Nephron progenitor cell (in vitro differentiated cells): ENCODE measurements around the gene INS.
A peak's percentile ranks its signal among the peaks of the same experiment; 100 is the strongest.

ENCODE experiments used
- DNase-seq: peaks from one replicate; pipeline ENCODE4 v3.0.0; 2021
- H3K27ac Mint-ChIP-seq: 2 replicates; pipeline ENCODE4 v1.8.0; 2021; ENCODE audit warnings: mild to moderate bottlenecking, moderate library complexity, mixed read lengths
- H3K27me3 Mint-ChIP-seq: 2 replicates; pipeline ENCODE4 v1.8.0; 2021; ENCODE audit warnings: mild to moderate bottlenecking, low read depth, mixed read lengths; ENCODE audit not compliant: poor library complexity
- H3K36me3 Mint-ChIP-seq: 2 replicates; pipeline ENCODE4 v1.8.0; 2021; ENCODE audit warnings: low read depth, mixed read lengths
- H3K4me1 Mint-ChIP-seq: 2 replicates; pipeline ENCODE4 v1.8.0; 2021; ENCODE audit warnings: mixed read lengths
- H3K4me3 Mint-ChIP-seq: 2 replicates; pipeline ENCODE4 v1.8.0; 2021; ENCODE audit warnings: mild to moderate bottlenecking, moderate library complexity, mixed read lengths
- H3K9me3 Mint-ChIP-seq: 2 replicates; pipeline ENCODE4 v1.8.0; 2021; ENCODE audit warnings: mild to moderate bottlenecking, moderate library complexity, mixed read lengths
- CTCF ChIP-seq: fragments of 200-600 bp; sonication (generic); IDR thresholded peaks from 2 replicates; pipeline ENCODE4 v1.5.0; 2021; ENCODE audit warnings: antibody characterized with exemption

INS gene

GRCh38 chr11:2200536-2200935 lies 39.5 kb upstream of the INS start:
- H3K27me3 Mint-ChIP-seq, result peaks cover 10% of the 10 kb centered on the region
- DNase-seq, result no peak
- H3K36me3 Mint-ChIP-seq, result no peaks in the 10 kb centered on the region
- TF ChIP-seq CTCF, result no peak
- peaks cover 21% of the 10 kb centered on the region for H3K4me1 Mint-ChIP-seq
- H3K9me3 Mint-ChIP-seq, result no peaks in the 10 kb centered on the region
- H3K4me3 Mint-ChIP-seq, result no peak overlapping the region
- H3K27ac Mint-ChIP-seq, result no peak overlapping the region

GRCh38 chr11:2199466-2200341 lies 38.7 kb upstream of the INS start:
- Mint-ChIP-seq H3K4me1 (peaks cover 21% of the 10 kb centered on the region), H3K9me3 (no peaks in the 10 kb centered on the region), H3K27me3 (peaks cover 10% of the 10 kb centered on the region), H3K36me3 (no peaks in the 10 kb centered on the region), H3K27ac (no peak overlapping the region), H3K4me3 (no peak overlapping the region)
- no peak for TF ChIP-seq CTCF
- DNase-seq, result no peak

- no peak for TF ChIP-seq CTCF
- no peak for DNase-seq
- H3K36me3 Mint-ChIP-seq, result no peaks in the 10 kb centered on the region
- H3K9me3 Mint-ChIP-seq, result no peaks in the 10 kb centered on the region
- peaks cover 10% of the 10 kb centered on the region for H3K27me3 Mint-ChIP-seq
- H3K4me1 Mint-ChIP-seq, result peaks cover 21% of the 10 kb centered on the region
- H3K27ac Mint-ChIP-seq, result no peak overlapping the region
- no peak overlapping the region for H3K4me3 Mint-ChIP-seq
These were observed 37.8 kb upstream of the INS start for GRCh38 chr11:2198621-2199365.

- no peak for DNase-seq
- Mint-ChIP-seq H3K4me3 (no peak overlapping the region), H3K9me3 (no peaks in the 10 kb centered on the region), H3K4me1 (peaks cover 21% of the 10 kb centered on the region), H3K36me3 (no peaks in the 10 kb centered on the region), H3K27me3 (peaks cover 10% of the 10 kb centered on the region), H3K27ac (no peak overlapping the region)
- no peak for TF ChIP-seq CTCF
These were observed 36.9 kb upstream of the INS start for GRCh38 chr11:2197771-2198520.

GRCh38 chr11:2196970-2197770 lies 36.2 kb upstream of the INS start:
- Mint-ChIP-seq H3K36me3 (no peaks in the 10 kb centered on the region), H3K9me3 (no peaks in the 10 kb centered on the region), H3K4me3 (no peak overlapping the region), H3K27me3 (peaks cover 10% of the 10 kb centered on the region), H3K4me1 (peaks cover 21% of the 10 kb centered on the region), H3K27ac (no peak overlapping the region)
- TF ChIP-seq CTCF, result peak; percentile 80
- DNase-seq, result peak; percentile 86
